ENCODE results near the gene HOXD11.

GRCh38 chr2:176109192-176109901, 2.3 kb downstream of the HOXD11 start:
- TF ChIP-seq POLR2A (IDR thresholded peaks at IDR 0.05): no peak
- TF ChIP-seq, protein P1, sequence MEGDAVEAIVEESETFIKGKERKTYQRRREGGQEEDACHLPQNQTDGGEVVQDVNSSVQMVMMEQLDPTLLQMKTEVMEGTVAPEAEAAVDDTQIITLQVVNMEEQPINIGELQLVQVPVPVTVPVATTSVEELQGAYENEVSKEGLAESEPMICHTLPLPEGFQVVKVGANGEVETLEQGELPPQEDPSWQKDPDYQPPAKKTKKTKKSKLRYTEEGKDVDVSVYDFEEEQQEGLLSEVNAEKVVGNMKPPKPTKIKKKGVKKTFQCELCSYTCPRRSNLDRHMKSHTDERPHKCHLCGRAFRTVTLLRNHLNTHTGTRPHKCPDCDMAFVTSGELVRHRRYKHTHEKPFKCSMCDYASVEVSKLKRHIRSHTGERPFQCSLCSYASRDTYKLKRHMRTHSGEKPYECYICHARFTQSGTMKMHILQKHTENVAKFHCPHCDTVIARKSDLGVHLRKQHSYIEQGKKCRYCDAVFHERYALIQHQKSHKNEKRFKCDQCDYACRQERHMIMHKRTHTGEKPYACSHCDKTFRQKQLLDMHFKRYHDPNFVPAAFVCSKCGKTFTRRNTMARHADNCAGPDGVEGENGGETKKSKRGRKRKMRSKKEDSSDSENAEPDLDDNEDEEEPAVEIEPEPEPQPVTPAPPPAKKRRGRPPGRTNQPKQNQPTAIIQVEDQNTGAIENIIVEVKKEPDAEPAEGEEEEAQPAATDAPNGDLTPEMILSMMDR (IDR thresholded peaks at IDR 0.05): no peak

All from upper lobe of left lung (tissue), 4 donors.